Brain microvascular endothelial cell (primary cell): ENCODE measurements around the gene MYO10.
A peak's percentile ranks its signal among the peaks of the same experiment; 100 is the strongest.

Source experiments
- DNase-seq: peaks from one replicate; pipeline ENCODE4 v3.0.0-alpha.2; 2020
- H3K27ac ChIP-seq: fragments of 250-450 bp; sonication (Bioruptor Pico); 2 replicates; pipeline ENCODE4 v1.5.1; 2020; ENCODE audit warnings: mild to moderate bottlenecking, moderate library complexity
- H3K27me3 ChIP-seq: fragments of 250-450 bp; sonication (Bioruptor Pico); replicated peaks from 2 replicates; pipeline ENCODE4 v1.5.1; 2020; ENCODE audit warnings: mild to moderate bottlenecking
- H3K36me3 ChIP-seq: fragments of 250-450 bp; sonication (Bioruptor Pico); replicated peaks from 2 replicates; pipeline ENCODE4 v1.5.1; 2020; ENCODE audit warnings: mild to moderate bottlenecking
- H3K4me3 ChIP-seq: 2 replicates; pipeline ENCODE4 v1.5.1; 2011; ENCODE audit warnings: low read depth, mild to moderate bottlenecking, control low read depth, low read length, moderate library complexity
- in situ Hi-C: cut with HindIII; loops from 2 replicates; pipeline ENCODE4 v1.10.0; 2017; ENCODE audit warnings: low sequenced_read_pairs, low pct_ligation_motif_present
- TF ChIP-seq, protein P1 (sequence below): IDR thresholded peaks from 2 replicates; pipeline ENCODE4 v1.5.1; 2011; ENCODE audit warnings: low read depth, mild to moderate bottlenecking, moderate library complexity, low read length, control low read depth, inconsistent platforms; ENCODE audit errors: missing control alignments

Gene MYO10

DNA sequence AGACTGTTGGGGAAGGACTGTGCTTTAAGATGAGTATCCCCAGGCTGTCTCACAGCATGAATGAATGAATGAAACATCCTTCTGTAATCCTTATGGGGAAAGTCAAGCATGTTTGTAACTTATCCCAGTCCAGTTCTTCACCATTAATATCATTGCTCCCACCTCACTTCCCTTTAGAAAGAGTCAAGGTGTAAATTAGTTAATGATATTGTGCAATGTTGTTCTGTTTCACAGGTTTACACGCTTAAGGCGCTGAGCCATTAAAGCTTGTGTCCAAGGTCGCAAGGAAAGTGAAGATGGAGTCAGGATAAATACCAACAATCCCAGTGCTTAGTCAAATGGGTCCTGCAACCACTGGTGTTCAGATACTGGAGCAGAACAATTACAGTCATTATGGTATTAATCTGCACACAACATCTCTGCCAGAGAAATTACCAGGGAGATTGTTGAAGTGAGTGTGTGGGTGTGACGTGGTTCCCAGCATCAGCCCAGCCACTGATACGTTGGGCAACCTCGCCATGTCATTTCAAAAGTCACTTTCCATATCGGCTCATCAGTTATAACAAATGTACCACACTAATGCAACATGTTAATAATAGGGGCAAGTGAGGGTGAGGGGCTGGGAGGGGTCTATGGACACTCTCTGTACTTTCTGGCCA lies 1.5 kb upstream of the MYO10 start:
- no peak for DNase-seq
- H3K36me3 ChIP-seq: peaks cover 3% of the 10 kb centered on the region
- no peak overlapping the region for H3K27ac ChIP-seq
- in situ Hi-C loops: loop anchor here (25.0 kb wide), 1 partner anchor 250 kb away; no protein-coding TSS in a partner anchor
- H3K27me3 ChIP-seq: no peaks in the 10 kb centered on the region
- TF ChIP-seq, protein P1, sequence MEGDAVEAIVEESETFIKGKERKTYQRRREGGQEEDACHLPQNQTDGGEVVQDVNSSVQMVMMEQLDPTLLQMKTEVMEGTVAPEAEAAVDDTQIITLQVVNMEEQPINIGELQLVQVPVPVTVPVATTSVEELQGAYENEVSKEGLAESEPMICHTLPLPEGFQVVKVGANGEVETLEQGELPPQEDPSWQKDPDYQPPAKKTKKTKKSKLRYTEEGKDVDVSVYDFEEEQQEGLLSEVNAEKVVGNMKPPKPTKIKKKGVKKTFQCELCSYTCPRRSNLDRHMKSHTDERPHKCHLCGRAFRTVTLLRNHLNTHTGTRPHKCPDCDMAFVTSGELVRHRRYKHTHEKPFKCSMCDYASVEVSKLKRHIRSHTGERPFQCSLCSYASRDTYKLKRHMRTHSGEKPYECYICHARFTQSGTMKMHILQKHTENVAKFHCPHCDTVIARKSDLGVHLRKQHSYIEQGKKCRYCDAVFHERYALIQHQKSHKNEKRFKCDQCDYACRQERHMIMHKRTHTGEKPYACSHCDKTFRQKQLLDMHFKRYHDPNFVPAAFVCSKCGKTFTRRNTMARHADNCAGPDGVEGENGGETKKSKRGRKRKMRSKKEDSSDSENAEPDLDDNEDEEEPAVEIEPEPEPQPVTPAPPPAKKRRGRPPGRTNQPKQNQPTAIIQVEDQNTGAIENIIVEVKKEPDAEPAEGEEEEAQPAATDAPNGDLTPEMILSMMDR: no peak
- H3K4me3 ChIP-seq: no peak overlapping the region

DNA sequence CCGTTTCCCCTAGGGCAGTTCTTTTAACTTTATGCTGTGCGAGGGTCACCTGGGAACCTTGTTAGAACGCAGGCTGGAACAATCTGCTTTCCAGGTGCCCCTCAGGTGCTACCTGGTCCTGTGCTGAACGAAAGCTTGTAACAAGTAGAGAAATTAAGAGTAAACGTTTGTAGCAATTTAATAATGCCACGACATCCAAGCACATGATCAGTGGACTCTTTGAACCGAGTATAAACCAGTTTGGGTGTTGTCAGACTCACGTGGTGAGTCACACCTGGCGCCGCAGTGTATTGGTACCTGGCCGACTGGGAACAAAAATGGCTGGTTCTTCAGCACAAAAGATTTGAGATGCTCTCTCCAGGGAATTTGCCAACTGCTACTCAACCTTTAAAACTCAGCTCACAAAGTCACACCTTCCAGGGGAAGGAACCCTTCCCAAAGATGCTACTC lies 926 bp upstream of the MYO10 start:
- no peaks in the 10 kb centered on the region for H3K27me3 ChIP-seq
- H3K36me3 ChIP-seq: peaks cover 3% of the 10 kb centered on the region
- in situ Hi-C loops: loop anchor here (25.0 kb wide), 1 partner anchor 250 kb away; no protein-coding TSS in a partner anchor
- peak overlapping the region; percentile 97 for H3K27ac ChIP-seq
- TF ChIP-seq, protein P1: no peak
- DNase-seq: no peak
- H3K4me3 ChIP-seq: peak overlapping the region; percentile 66

DNA sequence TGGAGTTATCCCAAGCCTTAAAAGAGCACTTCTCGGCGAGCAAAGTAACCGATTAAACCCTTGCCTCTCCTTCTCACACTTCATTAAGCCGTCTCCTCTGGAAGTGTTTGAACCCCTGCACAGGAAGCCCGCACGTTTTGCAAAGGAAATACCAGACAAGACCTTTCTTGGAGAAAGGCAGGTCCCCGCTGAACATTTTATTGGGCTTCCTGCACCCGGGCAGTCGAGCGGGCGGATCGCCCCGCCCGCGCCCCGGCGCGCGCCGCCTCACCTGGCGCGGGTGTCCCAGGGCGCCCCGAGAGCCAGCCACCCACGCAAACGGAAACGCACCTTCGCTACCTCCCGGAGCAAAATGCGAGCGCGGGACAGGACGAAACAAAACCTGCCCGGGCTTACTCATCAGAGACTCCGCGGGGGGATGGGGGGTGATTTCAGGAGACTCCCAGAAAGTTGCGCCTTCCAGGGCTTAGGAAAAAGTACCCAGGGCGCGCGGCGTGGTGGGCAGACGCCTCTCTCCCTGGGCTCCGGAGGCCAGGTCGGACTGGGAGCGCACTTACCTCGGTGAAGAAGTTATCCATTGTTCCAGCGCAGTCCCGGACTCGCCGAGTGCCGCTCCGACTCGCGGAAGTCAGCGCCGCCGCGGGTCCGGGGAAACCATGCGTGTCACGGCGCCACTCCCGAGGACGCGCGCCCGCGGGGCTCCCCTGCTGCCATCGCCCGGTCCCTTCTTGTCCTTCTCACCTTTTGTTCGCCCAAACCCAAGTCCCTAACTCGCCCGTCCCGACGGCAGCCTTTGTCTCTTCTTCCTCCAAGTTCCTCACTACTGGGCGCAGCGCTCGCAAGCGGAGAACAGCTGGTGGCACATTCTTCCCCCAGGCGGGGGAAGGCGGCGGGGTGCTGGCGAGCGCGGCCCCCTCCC lies 598 bp downstream of the MYO10 start:
- no peak for DNase-seq
- no peaks in the 10 kb centered on the region for H3K27me3 ChIP-seq
- in situ Hi-C loops: loop anchor here (25.0 kb wide), 1 partner anchor 252 kb away; no protein-coding TSS in a partner anchor
- TF ChIP-seq, protein P1: no peak
- H3K36me3 ChIP-seq: peaks cover 3% of the 10 kb centered on the region
- peak overlapping the region; percentile 97 for H3K27ac ChIP-seq
- peak overlapping the region; percentile 94 for H3K4me3 ChIP-seq

DNA sequence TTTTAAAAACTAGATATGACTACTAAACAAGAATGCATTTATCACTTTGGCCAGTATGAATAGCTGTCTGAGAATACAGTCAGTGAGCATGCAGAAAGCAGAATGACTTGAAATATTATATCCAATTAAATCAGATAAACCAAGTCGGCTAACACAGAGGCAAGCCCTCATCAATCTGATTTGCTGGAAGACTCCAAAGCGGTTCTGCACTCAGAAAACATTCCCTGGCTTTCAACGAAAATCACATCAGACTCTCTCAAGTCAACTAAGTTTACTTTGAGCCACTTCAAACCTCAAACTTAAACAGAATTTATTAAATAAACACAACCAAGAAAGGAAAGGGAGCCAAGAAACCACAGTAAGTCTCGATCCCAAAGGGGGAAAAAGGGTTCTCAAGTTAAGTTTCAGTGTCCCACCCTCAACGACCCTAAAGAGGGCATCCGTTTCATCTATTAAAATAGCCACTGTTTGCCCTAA lies 1.4 kb downstream of the MYO10 start:
- Histone ChIP-seq H3K27ac (peak overlapping the region; percentile 97), H3K4me3 (peak overlapping the region; percentile 94), H3K36me3 (peaks cover 3% of the 10 kb centered on the region), H3K27me3 (no peaks in the 10 kb centered on the region)
- in situ Hi-C loops: loop anchor here (25.0 kb wide), 1 partner anchor 253 kb away; no protein-coding TSS in a partner anchor
- TF ChIP-seq, protein P1: no peak
- DNase-seq: no peak

DNA sequence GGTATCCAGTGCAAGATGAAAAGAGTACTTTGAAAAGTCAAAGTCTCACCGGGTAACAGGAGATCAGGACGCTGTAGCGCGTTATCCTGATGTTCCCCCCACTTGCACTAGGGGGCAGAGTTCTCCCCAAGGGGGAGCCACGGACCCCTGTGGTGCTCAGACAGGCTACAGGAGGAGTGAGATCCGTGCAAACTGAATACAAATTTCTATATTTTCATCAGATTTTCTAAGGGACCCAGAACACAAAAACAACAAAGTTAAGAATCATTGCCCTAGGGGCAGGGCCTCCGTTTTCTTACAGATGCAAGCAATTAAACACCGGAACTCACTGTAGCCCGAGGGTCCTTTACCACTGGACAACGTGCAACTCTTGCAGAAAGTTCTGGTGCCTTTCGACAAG lies 2.0 kb downstream of the MYO10 start:
- Histone ChIP-seq H3K36me3 (peaks cover 3% of the 10 kb centered on the region), H3K27me3 (no peaks in the 10 kb centered on the region), H3K4me3 (peak overlapping the region; percentile 94), H3K27ac (peak overlapping the region; percentile 97)
- peak; percentile 83 for DNase-seq
- in situ Hi-C loops: loop anchor here (25.0 kb wide), 1 partner anchor 253 kb away; no protein-coding TSS in a partner anchor
- TF ChIP-seq, protein P1: peak; percentile 98
